NCI-H446 treated with DMSO at 0.1 percent for 48 hours (cell line): ENCODE results near the gene EFNA2.
"Not testable (repeated sequence)": the region's sequence is repeated elsewhere in the genome, so short reads cannot be mapped to it uniquely, and the experiment has no call there.

Source experiments
- DNase-seq: peaks from one replicate; lab custom pipeline; 2025; lab: John Stamatoyannopoulos, UW

Gene EFNA2

DNA sequence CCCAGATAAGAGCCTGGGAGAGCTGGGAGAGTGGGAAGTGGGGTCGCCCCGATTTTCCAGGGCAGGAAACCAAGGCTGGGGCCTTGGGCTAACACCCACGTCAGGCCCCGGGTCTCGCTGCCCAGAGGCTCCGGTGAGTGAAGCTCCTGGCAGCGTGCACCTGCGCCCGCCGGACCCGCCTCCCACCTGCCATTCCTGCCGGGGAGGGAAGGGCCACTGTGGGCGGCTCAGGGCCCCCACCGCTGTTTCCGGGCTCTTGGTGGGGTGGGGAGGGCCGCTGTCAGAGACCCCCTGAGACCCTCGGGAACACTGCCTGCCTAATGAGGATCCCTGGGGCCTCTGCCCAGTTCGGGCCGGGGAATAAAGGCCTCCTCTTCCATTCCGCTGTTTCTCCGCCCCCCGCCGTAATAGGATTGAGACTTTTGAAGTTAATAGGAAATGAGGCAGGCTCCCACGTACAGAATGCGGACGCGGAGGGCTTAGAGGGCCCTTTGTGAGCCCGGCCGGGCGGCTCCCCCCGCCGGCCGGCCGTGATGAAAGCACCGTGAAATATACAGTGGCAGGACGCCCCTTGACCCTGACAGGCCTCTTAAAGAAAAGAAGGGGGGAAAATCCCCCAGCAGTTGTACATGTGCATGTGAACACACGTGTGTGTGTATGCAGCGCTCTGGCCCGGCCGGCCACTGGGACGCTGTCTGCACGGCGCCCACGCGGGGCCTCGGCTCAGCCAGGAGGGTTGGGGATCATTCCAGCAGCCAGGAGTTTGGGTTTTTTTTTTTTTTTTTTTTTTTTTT lies 33.2 kb downstream of the EFNA2 start:
- no peak for DNase-seq

DNA sequence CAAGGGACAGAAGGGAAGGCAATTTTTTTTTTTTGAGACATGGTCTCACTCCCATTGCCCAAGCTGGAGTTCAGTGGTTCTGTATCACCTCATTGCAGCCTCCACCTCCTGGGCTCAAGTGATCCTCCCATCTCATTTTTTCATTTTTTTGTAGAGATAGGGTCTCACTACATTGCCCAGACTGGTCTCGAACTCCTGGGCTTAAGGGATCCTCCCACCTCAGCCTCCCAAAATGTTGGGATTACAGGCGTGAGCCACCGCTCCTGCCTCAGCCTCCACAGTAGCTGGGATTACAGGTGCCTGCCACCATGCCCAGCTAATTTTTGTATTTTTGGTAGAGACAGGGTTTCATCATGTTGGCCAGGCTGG lies 34.6 kb downstream of the EFNA2 start:
- not testable (repeated sequence) for DNase-seq

DNA sequence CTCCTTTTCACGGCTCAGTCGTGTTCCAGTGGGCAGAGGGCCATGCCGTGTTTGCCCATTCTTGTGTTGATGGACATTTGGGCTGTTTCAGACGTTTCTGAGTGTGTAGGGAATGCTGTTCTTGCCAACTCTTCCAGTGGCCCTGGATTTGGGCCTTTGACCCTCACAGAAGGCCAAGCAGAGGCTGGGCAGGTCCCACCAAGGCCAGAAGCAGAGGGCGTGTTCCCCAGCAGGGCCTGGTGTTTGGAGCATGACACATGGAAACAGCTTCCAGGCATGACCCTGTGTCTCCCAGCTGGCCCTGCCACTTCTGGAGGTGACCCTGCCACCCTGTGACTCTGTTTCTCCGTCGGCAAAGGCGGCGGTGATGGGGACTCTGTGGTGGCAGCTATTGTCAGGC lies 35.9 kb downstream of the EFNA2 start:
- DNase-seq: no peak

DNA sequence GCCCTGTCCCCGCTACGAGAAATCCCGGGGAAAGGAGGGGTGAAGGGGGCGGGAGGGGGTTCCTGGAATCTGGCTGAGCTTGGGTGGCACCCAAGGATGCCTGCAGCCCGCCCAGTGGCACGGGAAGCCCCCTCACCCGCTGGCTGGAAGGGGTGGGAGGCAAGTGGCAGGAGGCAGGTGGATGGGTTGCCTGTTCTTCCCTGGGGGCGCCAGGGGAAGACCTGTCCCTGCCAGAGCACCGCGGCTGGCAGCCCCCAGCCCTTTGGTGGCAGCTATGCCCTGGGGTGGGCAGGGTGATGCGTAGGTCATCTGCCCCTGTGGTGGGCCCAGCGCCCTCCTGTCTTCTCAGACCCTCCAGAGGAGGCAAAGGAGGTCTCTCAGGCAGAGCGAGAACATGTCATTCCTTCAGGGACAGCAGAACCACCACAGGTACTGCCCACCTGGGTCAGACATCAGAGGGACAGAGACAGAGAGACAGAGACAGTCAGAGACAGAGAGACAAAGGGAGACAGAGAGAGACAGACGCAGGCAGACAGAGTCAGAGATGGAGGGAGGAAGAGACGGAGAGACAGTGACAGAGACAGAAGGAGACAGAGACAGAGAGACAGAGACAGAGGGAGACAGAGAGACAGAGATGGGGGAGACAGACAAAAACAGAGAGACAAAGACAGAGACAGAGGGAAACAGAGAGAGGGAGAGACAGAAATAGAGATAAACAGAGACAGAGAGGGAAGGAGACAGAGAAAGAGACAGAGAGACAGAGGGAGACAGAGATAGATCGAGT lies 36.7 kb downstream of the EFNA2 start:
- DNase-seq: no peak

DNA sequence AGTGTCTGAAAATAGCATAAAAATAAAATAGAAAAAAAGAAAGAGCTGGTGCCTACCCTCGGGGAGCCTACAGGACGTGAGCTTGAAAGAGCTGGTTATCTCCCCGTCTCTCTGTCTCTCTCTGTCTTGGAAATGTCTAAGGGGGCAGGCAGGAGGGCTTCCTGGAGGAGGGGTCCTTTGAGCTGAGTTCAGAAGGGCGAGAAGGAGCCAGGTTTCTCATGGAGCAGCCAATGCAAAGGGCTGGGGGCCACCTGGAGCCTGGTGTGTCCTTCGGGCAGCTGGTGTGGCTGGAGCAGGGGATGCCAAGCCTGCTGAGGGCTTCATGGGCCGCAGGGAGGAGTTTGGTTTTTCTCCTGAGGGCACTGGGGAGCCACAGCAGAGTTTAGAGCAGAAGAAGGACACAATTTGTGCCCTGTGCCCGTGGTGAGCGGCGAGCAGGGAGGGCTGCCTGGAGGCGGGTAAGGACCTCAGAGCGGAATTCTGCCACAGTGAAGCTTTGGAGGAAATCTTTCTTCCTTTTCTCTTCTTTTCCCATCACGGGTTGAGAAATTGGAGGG lies 38.7 kb downstream of the EFNA2 start:
- no peak for DNase-seq

DNA sequence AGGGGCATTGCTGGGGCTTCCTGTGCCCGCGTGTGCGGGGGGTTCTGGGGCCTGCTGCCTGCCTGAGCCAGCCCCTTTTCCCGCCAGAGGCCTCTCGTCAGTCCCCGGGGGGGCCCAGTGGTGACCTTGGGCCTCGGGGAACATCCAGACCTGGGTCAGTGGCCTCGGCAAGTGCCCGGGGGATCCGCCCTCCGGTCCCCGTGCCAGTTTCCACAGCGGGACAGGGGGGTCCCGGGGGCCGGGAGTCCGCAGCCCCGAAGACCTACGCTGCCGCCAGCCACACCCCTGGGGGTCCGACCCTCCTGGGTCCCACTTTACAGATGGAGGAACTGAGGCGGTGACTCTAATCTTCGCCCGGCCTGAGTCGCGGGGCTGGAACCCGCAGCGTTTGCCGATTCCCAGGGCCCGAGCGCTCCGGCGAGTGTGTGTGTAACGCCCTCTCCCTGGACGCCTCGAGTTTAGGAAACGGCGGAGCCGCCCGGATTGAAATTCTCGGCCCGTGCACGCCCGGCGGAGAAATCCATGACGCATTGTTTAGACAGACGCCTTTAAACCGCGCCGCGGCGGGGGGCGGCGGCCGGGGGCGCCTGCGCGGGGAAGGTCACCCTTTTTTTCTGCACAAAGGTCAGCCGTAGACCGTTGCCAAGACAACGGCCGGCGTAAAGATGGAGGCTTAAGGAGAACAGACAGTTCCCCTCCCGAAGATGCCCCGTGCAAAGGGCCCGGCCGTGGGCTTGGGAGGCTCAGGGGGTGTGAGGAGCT lies 39.3 kb downstream of the EFNA2 start:
- DNase-seq: no peak

DNA sequence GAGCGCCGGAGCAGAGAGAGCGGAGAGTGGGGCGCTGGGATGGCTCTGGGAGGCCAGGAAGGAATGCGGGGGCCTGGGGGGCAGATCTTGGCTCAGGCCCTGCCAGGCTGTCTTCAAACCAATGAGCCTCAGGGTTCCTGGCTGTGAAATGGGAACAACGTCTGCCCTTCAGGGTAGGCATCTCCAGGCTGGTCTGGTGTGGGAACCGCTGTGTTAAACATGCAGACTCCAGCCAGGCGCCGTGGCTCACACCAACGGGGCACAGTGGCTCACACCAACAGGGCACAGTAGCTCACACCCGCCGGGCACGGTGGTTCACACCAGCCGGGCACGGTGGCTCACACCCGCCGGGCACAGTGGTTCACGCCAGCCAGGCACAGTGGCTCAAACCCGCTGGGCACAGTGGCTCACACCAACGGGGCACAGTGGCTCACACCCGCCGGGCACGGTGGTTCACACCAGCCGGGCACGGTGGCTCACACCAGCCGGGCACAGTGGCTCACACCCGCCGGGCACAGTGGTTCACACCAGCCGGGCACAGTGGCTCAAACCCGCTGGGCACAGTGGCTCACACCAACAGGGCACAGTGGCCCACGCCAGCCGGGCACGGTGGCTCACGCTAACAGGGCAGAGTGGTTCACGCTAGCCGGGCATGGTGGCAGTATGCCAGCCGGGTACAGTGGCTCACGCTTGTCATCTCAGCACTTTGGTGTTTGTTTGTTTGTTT lies 40.1 kb downstream of the EFNA2 start:
- no peak for DNase-seq

DNA sequence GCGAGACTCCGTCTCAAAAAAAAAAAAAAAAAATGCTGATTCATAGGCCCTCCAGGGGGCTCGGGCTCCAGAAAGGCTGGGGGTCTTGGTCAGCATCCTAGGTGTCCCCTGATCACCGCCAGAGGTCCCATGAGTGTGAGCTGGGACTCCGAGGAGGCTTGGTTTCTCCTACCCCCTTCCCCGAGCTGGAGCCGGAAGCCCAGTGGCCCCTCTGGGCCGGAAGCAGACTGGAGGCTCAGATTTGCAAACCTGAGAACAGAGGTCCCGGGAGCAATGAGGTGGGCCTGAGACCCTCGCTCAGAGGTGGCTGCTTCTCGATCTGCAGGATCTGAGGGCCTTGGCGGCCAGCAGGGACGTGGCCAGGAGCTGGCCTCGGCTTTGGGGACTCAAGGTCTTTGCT lies 41.5 kb downstream of the EFNA2 start:
- DNase-seq: no peak

DNA sequence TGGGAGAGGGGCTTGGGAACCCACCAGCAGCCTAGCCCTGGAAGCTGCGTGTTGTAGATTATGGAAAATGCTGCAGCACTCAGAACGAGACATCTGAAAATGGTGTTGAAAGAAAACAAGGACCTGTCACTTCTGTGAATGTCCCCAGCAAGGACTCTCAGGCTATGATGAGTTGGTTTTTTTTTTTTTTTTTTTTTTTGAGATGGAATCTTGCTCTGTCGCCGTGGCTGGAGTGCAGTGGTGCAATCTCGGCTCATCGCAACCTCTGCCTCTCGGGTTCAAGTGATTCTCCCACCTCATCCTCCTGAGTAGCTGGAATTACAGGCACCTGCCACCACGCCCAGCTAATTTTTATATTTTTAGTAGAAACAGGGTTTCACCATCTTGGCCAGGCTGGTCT lies 46.5 kb downstream of the EFNA2 start:
- DNase-seq: not testable (repeated sequence)

DNA sequence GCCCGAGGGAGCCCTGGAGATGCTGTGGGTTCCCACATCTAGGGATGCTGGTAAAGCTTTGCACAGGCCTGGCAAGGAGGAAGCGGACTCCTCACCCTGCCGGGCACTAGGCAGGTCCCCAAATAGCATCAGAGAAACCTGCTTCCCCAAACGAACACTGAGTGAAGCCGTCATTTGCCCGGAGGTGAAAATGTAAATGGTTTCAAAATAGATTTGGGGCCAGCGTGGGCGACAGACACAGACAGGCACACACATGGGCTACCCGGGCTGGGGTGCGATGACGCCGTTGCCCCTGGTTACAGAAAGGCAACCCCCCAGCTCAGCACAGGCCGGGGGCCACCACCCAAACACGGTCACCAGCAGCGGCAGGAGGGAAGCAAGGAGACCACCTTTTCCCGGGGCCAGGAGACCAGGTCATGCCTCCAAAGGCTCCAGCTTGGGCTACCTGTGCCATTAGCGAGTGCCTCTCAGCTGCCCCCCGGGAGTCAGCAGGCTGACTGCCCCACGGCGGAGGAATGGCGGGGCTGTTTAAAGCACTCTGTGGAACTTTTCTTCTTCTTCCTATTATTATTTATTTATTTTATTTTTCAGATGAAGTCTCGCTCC lies 50.5 kb downstream of the EFNA2 start:
- DNase-seq: no peak

DNA sequence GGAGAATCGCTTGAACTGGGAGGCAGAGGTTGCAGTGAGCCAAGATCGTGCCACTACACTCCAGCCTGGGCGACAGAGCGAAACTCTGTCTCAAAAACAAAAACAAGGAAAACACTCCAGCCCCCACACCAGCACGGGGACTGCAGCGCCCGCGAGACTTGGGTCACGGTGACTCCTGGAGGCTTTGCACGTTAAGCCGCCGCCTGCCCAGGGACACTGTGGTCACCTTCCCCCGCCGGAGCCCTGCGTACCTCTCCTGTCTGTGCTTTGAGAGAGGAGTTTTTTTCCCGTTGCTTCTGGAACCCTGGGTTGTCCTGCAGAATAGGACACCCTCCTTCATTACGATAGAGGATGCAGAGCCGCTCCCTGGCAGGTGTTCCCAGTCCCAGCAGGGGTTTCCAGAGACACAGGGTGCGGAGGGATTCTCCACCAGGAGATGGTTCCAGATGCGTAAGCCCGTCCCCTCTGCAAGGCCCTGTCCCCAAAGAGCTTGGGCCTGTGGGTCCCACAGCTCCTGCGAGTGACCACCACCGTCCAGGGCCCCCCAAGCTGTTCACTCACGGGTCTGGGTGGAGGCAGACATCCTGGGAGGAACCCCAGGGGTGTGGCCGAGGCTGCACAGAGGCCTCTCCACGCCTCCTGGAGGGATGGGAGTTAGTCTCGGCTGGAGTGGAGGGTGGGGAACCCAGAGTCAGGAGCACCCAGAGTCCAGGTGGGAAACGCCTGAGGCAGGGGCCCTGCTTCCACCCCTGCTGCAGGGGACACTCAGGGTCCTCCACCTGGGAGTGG lies 55.2 kb downstream of the EFNA2 start:
- DNase-seq: no peak

DNA sequence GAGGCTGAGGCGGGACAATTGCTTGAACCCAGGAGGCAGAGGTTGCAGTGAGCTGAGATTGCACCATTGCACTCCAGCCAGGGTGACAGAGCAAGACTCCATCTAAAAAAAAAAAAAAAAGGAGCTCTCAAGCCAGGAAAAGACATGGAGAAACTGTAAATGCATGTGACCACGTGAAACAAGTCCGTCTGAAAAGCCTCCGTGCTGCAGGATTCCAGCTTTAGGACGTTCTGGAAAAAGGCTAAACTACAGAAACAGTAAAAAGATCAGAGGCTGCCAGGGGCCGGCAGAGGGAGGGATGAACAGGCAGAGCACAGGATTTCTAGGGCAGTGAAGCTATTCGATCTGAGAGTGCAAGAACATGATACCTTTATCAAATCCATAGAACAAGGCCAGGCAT lies 57.4 kb downstream of the EFNA2 start:
- DNase-seq: no peak

DNA sequence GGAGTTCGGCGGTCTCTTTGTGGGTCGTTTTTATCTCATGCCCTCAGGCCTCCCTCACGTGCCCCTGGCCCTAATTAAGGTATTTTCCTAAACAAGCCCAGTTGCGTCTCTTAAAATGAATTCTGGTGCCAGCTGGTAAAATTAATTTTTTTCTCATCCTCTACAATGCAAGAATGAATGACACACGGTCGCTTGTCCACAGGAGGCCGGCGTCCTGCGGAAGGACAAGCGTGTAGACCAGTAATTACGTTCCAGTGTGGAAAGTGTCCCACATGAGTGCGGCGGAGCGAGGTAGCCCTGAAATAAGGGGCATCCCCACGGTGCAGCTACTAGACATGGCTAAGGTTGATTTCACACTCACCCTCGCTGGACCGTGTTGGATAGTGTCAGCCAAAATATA lies 63.5 kb downstream of the EFNA2 start:
- no peak for DNase-seq

DNA sequence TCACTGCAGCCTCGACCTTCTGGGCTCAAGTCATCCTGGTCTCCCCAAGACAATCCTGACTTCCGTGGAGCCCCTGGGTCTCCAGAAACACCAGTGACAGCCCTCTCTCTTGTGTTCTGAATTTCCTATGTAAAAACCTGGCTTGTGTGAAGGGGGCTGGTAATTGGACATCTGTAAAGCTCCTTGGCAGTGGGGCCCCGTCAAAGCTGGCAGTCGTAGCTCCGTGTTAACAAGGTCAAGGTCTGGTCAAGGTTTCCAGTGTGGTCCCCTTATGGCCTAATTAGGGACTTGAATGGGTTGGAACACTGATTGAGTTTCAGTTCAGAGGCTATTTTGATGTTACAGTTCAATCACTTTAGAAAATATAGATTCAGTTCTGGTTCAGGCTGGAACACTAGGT lies 65.2 kb downstream of the EFNA2 start:
- no peak for DNase-seq
